ENCODE results near the gene PRDX5. TPM values are rescaled to one million over a fixed set of nuclear protein-coding genes. Genes with fewer than 3 reads are reported as not detected.

Gene PRDX5
- total RNA-seq, 1 donor from 2014 or later: 73.6 TPM

- Mint-ChIP-seq H3K9me3 (no peaks in the 10 kb centered on the region), H3K36me3 (ENCODE audit: low read depth) (peaks cover 6% of the 10 kb centered on the region), H3K4me1 (peaks cover 21% of the 10 kb centered on the region), H3K4me3 (peak overlapping the region; percentile 78), H3K27ac (peak overlapping the region; percentile 59), H3K27me3 (peaks cover 7% of the 10 kb centered on the region)
- ChIA-PET CTCF (interaction anchor here (0.9 kb wide), 2 partner anchors 18 to 82 kb away, joined by 3 to 6 read pairs; partner anchors contain the start of gene ESRRA), POLR2A (interaction anchor here (3.7 to 5.8 kb wide), 2 partner anchors 16 to 17 kb away, joined by 24 to 119 read pairs; partner anchors contain the start of gene ESRRA)
- TF ChIP-seq CTCF (IDR thresholded peaks at IDR 0.05): no peak
- no peak for ATAC-seq (ENCODE audit: low read depth)
- DNase-seq: no peak
- intact Hi-C loops (cut with micrococcal nuclease): no loop called here
Measured at GRCh38 chr11:64286801-64287159, 31.1 kb upstream of the PRDX5 start.

- Mint-ChIP-seq H3K9me3 (no peaks in the 10 kb centered on the region), H3K4me3 (peak overlapping the region; percentile 11), H3K36me3 (ENCODE audit: low read depth) (peaks cover 2% of the 10 kb centered on the region), H3K4me1 (peaks cover 23% of the 10 kb centered on the region), H3K27ac (no peak overlapping the region), H3K27me3 (peaks cover 10% of the 10 kb centered on the region)
- TF ChIP-seq CTCF (IDR thresholded peaks at IDR 0.05): no peak
- intact Hi-C loops (cut with micrococcal nuclease): no loop called here
- CTCF ChIA-PET: interaction anchor here (1.2 kb wide), 1 partner anchor 83 kb away, joined by 5 read pairs; no protein-coding TSS in a partner anchor
- ATAC-seq (ENCODE audit: low read depth) (no peak), DNase-seq (no peak)
- POLR2A ChIA-PET: interaction anchor here (0.6 kb wide), 1 partner anchor 70 kb away, joined by 8 read pairs; no protein-coding TSS in a partner anchor
Measured at GRCh38 chr11:64287676-64288352, 30.1 kb upstream of the PRDX5 start.

- Mint-ChIP-seq H3K27ac (no peak overlapping the region), H3K9me3 (no peaks in the 10 kb centered on the region), H3K36me3 (ENCODE audit: low read depth) (no peaks in the 10 kb centered on the region), H3K4me3 (no peak overlapping the region), H3K27me3 (peaks cover 15% of the 10 kb centered on the region), H3K4me1 (peaks cover 20% of the 10 kb centered on the region)
- ChIA-PET CTCF (interaction anchor here (0.9 to 1.2 kb wide), 2 partner anchors 17 to 83 kb away, joined by 4 to 5 read pairs; no protein-coding TSS in a partner anchor), POLR2A (interaction anchor here (0.6 kb wide), 2 partner anchors 43 to 70 kb away, joined by 4 to 8 read pairs; no protein-coding TSS in a partner anchor)
- no peak for TF ChIP-seq CTCF (IDR thresholded peaks at IDR 0.05)
- DNase-seq (no peak), ATAC-seq (ENCODE audit: low read depth) (no peak)
- intact Hi-C loops (cut with micrococcal nuclease): no loop called here
Measured at GRCh38 chr11:64288353-64288750, 29.6 kb upstream of the PRDX5 start.

- DNase-seq: no peak
- Mint-ChIP-seq H3K27me3 (peaks cover 20% of the 10 kb centered on the region), H3K27ac (no peak overlapping the region), H3K36me3 (ENCODE audit: low read depth) (no peaks in the 10 kb centered on the region), H3K9me3 (no peaks in the 10 kb centered on the region), H3K4me3 (no peak overlapping the region), H3K4me1 (peaks cover 15% of the 10 kb centered on the region)
- CTCF ChIA-PET: interaction anchor here (0.9 kb wide), 1 partner anchor 18 kb away, joined by 4 read pairs; no protein-coding TSS in a partner anchor
- POLR2A ChIA-PET: interaction anchor here (0.6 to 1.2 kb wide), 3 partner anchors 16 to 85 kb away, joined by 3 to 15 read pairs (median 4); no protein-coding TSS in a partner anchor
- no peak for TF ChIP-seq CTCF (IDR thresholded peaks at IDR 0.05)
- ATAC-seq (ENCODE audit: low read depth): no peak
- intact Hi-C loops (cut with micrococcal nuclease): no loop called here
Measured at GRCh38 chr11:64289002-64289564, 28.8 kb upstream of the PRDX5 start.
